Activated T-helper 1 cell treated with anti-CD3 and anti-CD28 coated beads, Interleukin-2, amount 50 U/mL, for 16 hours (primary cell): Measurements from ENCODE around the gene C4B.

Experiments
- DNase-seq, 2 donors: peaks; one replicate each; pipeline ENCODE4 v3.0.0-alpha.2; 2020; ENCODE audit warnings: low read depth in 1 of 2, low spot score in 1 of 2

The C4B gene

DNA sequence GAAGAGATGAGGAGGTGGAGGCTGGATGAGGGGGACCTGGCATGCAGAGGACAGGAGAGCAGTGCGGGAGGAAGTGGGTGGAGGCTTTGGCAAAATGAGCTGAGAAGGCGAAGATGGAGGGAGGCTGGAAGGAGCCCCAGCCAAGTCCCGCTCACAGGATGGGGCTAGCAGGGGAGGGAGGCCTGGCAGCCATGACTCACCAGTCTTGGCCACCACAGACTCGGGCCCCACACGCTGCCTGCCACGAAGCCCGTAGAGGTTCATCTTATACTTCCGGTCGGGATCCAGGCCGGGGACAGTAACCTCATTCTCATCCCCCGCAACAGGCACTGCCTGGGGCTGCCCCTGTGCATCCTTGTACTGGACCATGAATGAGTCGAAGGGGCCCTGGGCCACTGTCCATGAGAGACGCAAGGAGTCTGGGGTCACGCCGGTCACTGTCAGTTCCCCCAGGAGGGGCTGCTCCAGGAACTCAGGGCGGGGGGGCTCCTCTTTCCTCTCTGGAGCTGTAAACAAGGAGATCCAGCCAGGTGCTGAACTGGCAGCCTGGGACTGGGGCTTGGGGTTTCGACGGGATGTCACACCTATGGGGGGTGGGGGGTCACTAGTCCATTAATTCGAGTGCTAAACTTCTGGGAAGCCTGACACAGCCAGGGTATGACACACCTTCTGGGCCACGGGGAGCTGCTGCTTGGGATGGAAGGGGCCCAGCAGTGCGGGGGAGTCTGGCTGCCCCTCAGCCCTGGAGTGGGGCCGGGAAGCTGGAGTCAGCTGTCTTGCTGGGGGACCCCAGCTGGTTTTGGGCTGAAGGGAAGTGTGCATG is 66.8 kb downstream of the C4B start:
- DNase-seq: no peak

DNA sequence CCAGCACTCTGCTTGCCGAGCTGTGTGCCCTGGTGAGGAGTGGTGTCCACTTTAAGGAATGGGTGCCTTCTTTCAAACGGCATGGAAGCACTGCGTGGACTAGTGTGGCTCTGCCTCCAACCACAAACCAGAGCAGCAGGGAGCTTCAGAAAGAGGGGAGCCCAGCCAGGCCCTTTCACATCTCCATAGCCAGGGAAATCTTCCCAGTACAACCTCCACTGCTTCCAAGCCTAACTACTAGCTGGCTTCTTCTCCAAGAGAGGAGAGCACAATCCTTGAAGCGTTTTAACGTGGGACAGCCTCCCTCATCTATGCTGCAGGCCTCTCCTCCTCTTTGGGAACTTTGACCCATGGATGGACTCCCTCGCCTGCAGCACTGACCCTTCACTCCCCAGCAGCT is 67.9 kb downstream of the C4B start:
- no peak for DNase-seq

DNA sequence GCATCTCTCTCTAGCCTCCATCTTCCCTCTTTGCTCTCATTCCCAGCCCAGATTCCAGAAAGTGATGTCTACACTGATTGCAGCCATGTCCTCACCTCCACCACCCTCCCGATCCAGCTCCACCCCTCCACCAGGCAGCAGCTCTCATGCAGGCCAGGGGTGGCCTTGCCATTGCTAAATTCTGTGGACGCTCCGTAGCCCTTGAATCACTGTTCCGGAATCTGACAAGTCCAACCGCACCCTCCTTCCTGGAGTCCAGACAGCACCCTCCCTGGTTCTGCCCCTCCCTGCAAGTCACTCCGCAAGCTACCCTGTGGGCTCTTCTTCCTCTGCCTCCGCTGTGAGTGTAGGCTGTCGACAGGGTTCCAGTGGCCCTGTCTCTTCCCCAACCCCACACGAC is 68.3 kb downstream of the C4B start:
- no peak for DNase-seq

DNA sequence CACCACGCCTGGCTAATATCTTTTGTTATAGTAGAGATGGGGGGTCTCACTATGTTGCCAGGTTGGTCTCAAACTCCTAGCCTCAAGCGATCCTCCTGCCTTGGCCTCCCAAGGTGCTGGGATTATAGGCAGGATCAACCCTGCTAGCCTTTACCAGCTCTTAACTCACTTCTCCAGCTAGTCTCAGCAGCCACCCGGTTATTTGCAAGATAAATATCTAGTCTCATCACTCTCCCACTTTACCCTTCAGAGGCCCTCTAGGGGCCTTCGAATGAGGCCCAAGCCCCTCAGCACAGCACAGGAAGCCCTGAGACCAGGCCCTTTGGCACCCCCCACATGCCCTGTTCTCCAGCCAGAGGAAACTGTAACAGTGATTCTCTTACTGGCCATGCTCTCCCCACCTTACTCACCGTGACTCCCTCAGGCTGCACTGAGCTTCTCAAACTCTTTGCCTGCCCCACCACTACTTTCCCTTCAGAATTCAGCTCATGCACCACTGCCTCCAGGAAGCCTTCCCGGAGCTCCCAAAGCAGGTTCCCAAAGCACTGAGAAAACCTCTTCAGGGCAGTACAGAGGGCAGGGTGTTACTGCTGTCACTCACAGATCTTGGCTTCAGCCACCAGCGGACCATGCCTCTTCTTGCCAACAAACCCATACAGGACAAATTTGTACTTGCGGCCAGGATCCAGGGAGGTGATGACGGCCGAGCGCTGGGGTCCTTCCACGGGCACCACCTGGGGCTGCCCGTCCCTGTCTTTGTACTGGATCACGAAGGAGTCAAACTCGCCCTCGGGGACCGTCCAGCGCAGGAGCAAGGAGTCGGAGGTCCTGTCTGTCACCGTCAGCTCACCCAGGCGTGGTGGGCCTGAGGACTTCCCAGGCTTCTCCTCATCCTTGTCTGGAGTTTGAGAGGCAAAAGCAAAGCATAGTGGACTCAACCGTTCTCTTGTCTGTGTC is 69.5 kb downstream of the C4B start:
- DNase-seq: no peak

DNA sequence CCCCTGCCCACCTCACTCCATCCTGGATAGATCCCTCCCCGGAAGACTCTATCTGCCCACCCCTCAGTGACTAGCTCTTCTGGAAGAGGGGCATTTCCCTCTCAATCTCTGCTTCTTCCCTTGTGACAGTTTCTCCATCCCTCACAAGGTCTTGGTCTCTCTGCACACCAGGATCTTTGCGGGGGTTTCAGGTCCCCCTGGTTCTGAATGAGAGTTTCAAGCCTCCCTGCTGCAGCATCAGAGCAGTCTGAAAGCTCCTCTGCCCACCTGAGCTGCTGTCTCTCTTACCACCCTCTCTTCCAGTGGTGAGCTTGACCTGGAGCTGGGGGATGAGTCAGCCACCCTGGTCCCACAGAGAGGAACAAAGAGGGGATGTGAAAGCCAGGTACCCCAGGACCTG is 70.2 kb downstream of the C4B start:
- DNase-seq: no peak
